ENCODE measurements around the gene KCNG2.

DNA sequence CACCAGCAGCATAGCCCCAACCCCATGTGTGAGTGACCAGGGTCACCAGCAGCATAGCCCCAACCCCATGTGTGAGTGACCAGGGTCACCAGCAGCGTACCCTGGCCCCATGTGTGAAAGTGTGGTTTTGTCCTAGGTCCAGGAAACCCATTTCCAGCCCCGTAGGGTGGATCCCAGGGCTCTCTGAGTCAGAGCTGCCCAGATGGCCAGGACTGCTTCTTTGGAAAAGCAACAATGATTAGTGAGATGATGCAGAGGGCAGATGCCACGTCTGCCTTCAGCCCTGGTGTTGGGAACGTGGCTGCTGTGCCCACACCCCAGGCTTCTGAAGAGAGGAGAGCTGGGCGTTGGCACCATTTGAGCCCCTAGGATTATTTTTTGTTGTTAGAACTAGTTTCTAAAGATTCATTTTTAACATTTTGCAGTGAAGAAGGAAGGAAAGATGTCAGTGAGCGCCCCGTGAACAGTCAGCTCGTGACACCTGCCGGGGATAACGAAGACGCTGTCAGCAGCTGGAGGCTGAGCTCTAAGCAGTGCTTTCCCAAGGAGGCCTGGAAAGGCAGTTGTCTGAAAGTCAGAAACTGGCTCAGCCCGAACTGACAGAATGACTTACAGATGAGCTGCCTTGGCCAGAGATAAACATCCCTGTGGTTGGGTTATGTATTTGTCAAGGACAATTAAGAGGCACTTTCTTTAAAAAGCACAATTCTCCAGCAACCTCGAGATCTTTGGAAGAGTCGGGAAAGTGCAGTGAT, 32.1 kb upstream of the KCNG2 start:
- TF ChIP-seq POLR2A (IDR thresholded peaks at IDR 0.05): no peak
- TF ChIP-seq, protein P1, sequence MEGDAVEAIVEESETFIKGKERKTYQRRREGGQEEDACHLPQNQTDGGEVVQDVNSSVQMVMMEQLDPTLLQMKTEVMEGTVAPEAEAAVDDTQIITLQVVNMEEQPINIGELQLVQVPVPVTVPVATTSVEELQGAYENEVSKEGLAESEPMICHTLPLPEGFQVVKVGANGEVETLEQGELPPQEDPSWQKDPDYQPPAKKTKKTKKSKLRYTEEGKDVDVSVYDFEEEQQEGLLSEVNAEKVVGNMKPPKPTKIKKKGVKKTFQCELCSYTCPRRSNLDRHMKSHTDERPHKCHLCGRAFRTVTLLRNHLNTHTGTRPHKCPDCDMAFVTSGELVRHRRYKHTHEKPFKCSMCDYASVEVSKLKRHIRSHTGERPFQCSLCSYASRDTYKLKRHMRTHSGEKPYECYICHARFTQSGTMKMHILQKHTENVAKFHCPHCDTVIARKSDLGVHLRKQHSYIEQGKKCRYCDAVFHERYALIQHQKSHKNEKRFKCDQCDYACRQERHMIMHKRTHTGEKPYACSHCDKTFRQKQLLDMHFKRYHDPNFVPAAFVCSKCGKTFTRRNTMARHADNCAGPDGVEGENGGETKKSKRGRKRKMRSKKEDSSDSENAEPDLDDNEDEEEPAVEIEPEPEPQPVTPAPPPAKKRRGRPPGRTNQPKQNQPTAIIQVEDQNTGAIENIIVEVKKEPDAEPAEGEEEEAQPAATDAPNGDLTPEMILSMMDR (IDR thresholded peaks at IDR 0.05): no peak
